Activated T-helper 1 cell treated with Interleukin-2 at 50 U/mL for 16 hours (primary cell): Measurements from ENCODE around the gene ADAMTS17.

Source experiments
- DNase-seq: peaks from one replicate; pipeline ENCODE4 v3.0.0-alpha.2; 2020; ENCODE audit warnings: low read depth

Gene ADAMTS17

GRCh38 chr15:100278596-100279380, 63.0 kb downstream of the ADAMTS17 start:
- DNase-seq, result no peak

GRCh38 chr15:100277087-100277855, 64.5 kb downstream of the ADAMTS17 start:
- no peak for DNase-seq

GRCh38 chr15:100276506-100276905, 65.3 kb downstream of the ADAMTS17 start:
- no peak for DNase-seq

GRCh38 chr15:100275641-100276040, 66.1 kb downstream of the ADAMTS17 start:
- no peak for DNase-seq

GRCh38 chr15:100269831-100270230, 71.9 kb downstream of the ADAMTS17 start:
- no peak for DNase-seq

- DNase-seq, result no peak
Measured at GRCh38 chr15:100266166-100266565, 75.6 kb downstream of the ADAMTS17 start.

- no peak for DNase-seq
Measured at GRCh38 chr15:100265641-100266035, 76.1 kb downstream of the ADAMTS17 start.

- DNase-seq, result no peak
Measured at GRCh38 chr15:100264994-100265640, 76.7 kb downstream of the ADAMTS17 start.

- no peak for DNase-seq
Measured at GRCh38 chr15:100263721-100264455, 77.9 kb downstream of the ADAMTS17 start.

- no peak for DNase-seq
Measured at GRCh38 chr15:100263031-100263430, 78.7 kb downstream of the ADAMTS17 start.

- no peak for DNase-seq
Measured at GRCh38 chr15:100261302-100262240, 80.2 kb downstream of the ADAMTS17 start.

- DNase-seq, result no peak
Measured at GRCh38 chr15:100259266-100259665, 82.5 kb downstream of the ADAMTS17 start.

- no peak for DNase-seq
Measured at GRCh38 chr15:100256970-100257650, 84.7 kb downstream of the ADAMTS17 start.

- no peak for DNase-seq
Measured at GRCh38 chr15:100256101-100256969, 85.4 kb downstream of the ADAMTS17 start.

GRCh38 chr15:100255644-100256043, 86.1 kb downstream of the ADAMTS17 start:
- DNase-seq, result no peak

GRCh38 chr15:100254691-100255090, 87.1 kb downstream of the ADAMTS17 start:
- no peak for DNase-seq

- DNase-seq, result no peak
Measured at GRCh38 chr15:100254285-100254684, 87.5 kb downstream of the ADAMTS17 start.

GRCh38 chr15:100253640-100254039, 88.1 kb downstream of the ADAMTS17 start:
- no peak for DNase-seq

- DNase-seq, result no peak
Measured at GRCh38 chr15:100252779-100253417, 88.9 kb downstream of the ADAMTS17 start.
